MM.1S (cell line): ENCODE results near the gene CD6.

Experiments used
- DNase-seq: peaks from one replicate; pipeline ENCODE4 v3.0.0-alpha.2; 2015
- H2AFZ ChIP-seq: fragments of 300-600 bp; sonication (generic); 2 replicates; pipeline ENCODE4 v1.6.0; 2016; ENCODE audit warnings: antibody characterized with exemption, low read length
- H3F3A ChIP-seq: fragments of 300-600 bp; sonication (generic); 2 replicates; pipeline ENCODE4 v1.6.1; 2016; ENCODE audit warnings: mild to moderate bottlenecking, antibody characterized with exemption, low read length, moderate library complexity, mixed read lengths; ENCODE audit not compliant: insufficient read depth
- H3K27ac ChIP-seq: fragments of 300-600 bp; sonication (generic); 2 replicates; pipeline ENCODE4 v1.5.1; 2016; ENCODE audit warnings: mild to moderate bottlenecking, low read length
- H3K27me3 ChIP-seq: fragments of 300-600 bp; sonication (generic); replicated peaks from 2 replicates; pipeline ENCODE4 v1.6.0; 2016; ENCODE audit warnings: low read length; ENCODE audit not compliant: insufficient read depth
- H3K36me3 ChIP-seq: fragments of 300-600 bp; sonication (generic); replicated peaks from 2 replicates; pipeline ENCODE4 v1.6.1; 2016; ENCODE audit warnings: mild to moderate bottlenecking, low read length, mixed read lengths; ENCODE audit not compliant: insufficient read depth
- H3K4me1 ChIP-seq: fragments of 300-600 bp; sonication (generic); 2 replicates; pipeline ENCODE4 v1.6.1; 2016; ENCODE audit warnings: low read length, mixed read lengths
- H3K4me2 ChIP-seq: fragments of 300-600 bp; sonication (generic); 2 replicates; pipeline ENCODE4 v1.6.0; 2016; ENCODE audit warnings: low read depth, low read length
- H3K4me3 ChIP-seq: fragments of 300-600 bp; sonication (generic); 2 replicates; pipeline ENCODE4 v1.5.1; 2016; ENCODE audit warnings: low read length, mixed read lengths
- H3K79me2 ChIP-seq: fragments of 300-600 bp; sonication (generic); 2 replicates; pipeline ENCODE4 v1.6.1; 2016; ENCODE audit warnings: mixed run types, low read length, mixed read lengths
- H3K9ac ChIP-seq: fragments of 300-600 bp; sonication (generic); 2 replicates; pipeline ENCODE4 v1.6.1; 2016; ENCODE audit warnings: low read length, mixed read lengths
- H3K9me2 ChIP-seq: fragments of 300-600 bp; sonication (generic); replicated peaks from 2 replicates; pipeline ENCODE4 v1.6.1; 2016; ENCODE audit warnings: mild to moderate bottlenecking, low read length, mixed read lengths; ENCODE audit not compliant: insufficient read depth
- H3K9me3 ChIP-seq: fragments of 300-600 bp; sonication (generic); replicated peaks from 2 replicates; pipeline ENCODE4 v1.6.1; 2016; ENCODE audit warnings: mild to moderate bottlenecking, low read length, mixed read lengths; ENCODE audit not compliant: insufficient read depth
- H4K20me1 ChIP-seq: fragments of 300-600 bp; sonication (generic); 2 replicates; pipeline ENCODE4 v1.6.1; 2016; ENCODE audit warnings: mild to moderate bottlenecking, low read length, moderate library complexity, mixed read lengths; ENCODE audit not compliant: insufficient read depth
- EZH2 ChIP-seq: fragments of 300-600 bp; sonication (generic); optimal IDR thresholded peaks from 2 replicates; pipeline ENCODE3; 2017; ENCODE audit warnings: low read depth, mild to moderate bottlenecking, antibody characterized with exemption, low read length, mixed read lengths
- EZH2phosphoT487 ChIP-seq: fragments of 300-600 bp; sonication (generic); IDR thresholded peaks from 2 replicates; pipeline ENCODE4 v1.6.1; 2018; ENCODE audit warnings: antibody characterized with exemption, low read length
- TF ChIP-seq, protein P1 (sequence below): fragments of 300-600 bp; sonication (generic); IDR thresholded peaks from 2 replicates; pipeline ENCODE4 v1.5.1; 2016; ENCODE audit warnings: antibody characterized with exemption, low read length, mixed read lengths

Gene CD6

DNA sequence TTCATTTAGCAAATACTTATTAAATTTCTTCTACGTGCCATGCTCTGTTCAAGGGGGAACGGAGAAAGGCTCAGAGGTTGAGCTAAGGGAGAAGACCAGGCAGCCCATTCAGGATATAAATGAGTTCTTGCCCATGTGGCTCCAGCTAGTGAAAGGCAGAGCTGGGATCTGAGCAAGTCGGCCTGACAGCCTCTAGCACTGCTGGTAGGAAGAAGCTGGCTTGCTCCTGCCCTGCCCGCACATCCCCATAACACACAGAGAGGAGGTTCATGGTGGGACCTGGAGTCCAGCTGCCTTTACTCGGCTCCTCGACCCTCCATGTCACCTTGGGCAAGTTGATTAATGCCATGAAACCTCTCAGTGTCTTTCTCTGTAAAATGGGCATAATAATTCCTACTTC is 21.5 kb upstream of the CD6 start:
- Histone ChIP-seq H3F3A (no peaks in the 10 kb centered on the region), H3K27ac (no peak overlapping the region), H2AFZ (no peak overlapping the region), H3K9ac (no peak overlapping the region), H3K79me2 (no peaks in the 10 kb centered on the region), H3K9me2 (no peaks in the 10 kb centered on the region), H3K27me3 (0 out of 2 replicates have a peak, but pooled peaks cover 6% of the 10 kb centered on the region), H4K20me1 (no peaks in the 10 kb centered on the region), H3K4me3 (no peak overlapping the region), H3K4me2 (no peak overlapping the region), H3K9me3 (no peaks in the 10 kb centered on the region), H3K4me1 (peaks cover 8% of the 10 kb centered on the region; the same call in 1 of the 2 replicates), H3K36me3 (no peaks in the 10 kb centered on the region)
- DNase-seq: no peak
- TF ChIP-seq, protein P1, sequence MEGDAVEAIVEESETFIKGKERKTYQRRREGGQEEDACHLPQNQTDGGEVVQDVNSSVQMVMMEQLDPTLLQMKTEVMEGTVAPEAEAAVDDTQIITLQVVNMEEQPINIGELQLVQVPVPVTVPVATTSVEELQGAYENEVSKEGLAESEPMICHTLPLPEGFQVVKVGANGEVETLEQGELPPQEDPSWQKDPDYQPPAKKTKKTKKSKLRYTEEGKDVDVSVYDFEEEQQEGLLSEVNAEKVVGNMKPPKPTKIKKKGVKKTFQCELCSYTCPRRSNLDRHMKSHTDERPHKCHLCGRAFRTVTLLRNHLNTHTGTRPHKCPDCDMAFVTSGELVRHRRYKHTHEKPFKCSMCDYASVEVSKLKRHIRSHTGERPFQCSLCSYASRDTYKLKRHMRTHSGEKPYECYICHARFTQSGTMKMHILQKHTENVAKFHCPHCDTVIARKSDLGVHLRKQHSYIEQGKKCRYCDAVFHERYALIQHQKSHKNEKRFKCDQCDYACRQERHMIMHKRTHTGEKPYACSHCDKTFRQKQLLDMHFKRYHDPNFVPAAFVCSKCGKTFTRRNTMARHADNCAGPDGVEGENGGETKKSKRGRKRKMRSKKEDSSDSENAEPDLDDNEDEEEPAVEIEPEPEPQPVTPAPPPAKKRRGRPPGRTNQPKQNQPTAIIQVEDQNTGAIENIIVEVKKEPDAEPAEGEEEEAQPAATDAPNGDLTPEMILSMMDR: no peak
- TF ChIP-seq EZH2 (no peak), EZH2phosphoT487 (no peak)

DNA sequence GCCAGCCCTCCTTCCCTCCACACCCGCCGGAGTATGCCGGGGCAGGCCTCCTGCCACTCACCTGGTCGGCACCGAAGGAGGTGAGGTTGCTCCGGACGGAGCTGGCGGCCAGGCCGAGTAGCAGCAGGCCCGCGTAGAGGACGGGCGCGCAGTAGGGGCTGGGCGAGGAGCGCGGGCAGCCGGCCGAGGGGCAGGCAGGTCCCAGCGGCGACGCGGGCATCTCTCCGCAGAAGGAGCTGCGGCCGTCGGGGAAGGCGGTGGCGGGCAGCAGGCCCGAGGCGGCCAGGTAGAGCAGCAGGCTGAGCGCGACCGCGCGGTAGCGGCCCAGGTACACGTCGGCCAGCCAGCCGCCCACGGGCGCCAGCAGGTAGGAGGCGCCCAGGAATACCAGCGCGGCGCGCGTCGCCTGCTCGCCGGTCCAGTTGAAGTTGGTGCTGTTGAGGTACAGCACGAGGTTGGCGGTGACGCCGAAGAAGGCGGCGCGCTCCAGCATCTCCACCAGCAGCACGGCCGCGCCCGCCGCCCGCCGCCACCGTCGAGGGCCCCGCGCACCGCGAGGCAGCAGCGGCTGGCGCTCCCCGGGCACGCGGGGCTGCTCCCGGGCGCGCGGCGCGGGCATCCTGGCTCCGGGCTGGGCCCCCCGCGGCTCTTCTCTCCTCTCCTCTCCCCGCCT is 20.4 kb upstream of the CD6 start:
- Histone ChIP-seq H3K27me3 (0 out of 2 replicates have a peak, but pooled peaks cover 6% of the 10 kb centered on the region), H3K4me2 (no peak overlapping the region), H3K9ac (no peak overlapping the region), H3K79me2 (no peaks in the 10 kb centered on the region), H2AFZ (no peak overlapping the region), H3K9me3 (no peaks in the 10 kb centered on the region), H3K9me2 (no peaks in the 10 kb centered on the region), H3K27ac (no peak overlapping the region), H4K20me1 (no peaks in the 10 kb centered on the region), H3F3A (no peaks in the 10 kb centered on the region), H3K36me3 (no peaks in the 10 kb centered on the region), H3K4me1 (peaks cover 8% of the 10 kb centered on the region; the same call in 1 of the 2 replicates), H3K4me3 (no peak overlapping the region; the same call in 1 of the 2 replicates)
- no peak for DNase-seq
- TF ChIP-seq, protein P1: no peak
- no peak for TF ChIP-seq EZH2
- no peak for TF ChIP-seq EZH2phosphoT487

DNA sequence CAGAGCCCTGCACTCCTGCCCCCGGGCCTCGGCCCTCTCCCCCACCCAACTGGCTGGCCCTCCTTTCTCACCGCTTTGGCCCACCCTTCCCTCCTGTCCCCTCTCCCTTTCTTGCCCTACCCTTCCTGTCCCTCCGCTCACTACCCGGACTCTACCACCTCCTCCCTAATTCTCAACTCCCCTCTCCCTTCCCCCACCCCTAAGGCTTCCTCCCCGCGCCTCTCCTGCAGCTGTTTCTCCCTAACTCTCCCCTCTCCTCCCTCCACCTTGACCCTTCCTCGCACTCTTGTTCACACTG is 19.9 kb upstream of the CD6 start:
- H2AFZ ChIP-seq: peak overlapping the region; percentile 79
- no peak for DNase-seq
- H3K79me2 ChIP-seq: no peaks in the 10 kb centered on the region
- no peak overlapping the region for H3K27ac ChIP-seq
- no peaks in the 10 kb centered on the region for H3K9me3 ChIP-seq
- TF ChIP-seq, protein P1: no peak
- no peak for TF ChIP-seq EZH2
- no peak for TF ChIP-seq EZH2phosphoT487
- H4K20me1 ChIP-seq: no peaks in the 10 kb centered on the region
- H3K4me3 ChIP-seq: peak overlapping the region; percentile 55
- no peaks in the 10 kb centered on the region for H3K36me3 ChIP-seq
- H3K9me2 ChIP-seq: no peaks in the 10 kb centered on the region
- 0 out of 2 replicates have a peak, but pooled peaks cover 6% of the 10 kb centered on the region for H3K27me3 ChIP-seq
- peak overlapping the region; percentile 94 for H3K4me2 ChIP-seq
- H3F3A ChIP-seq: no peaks in the 10 kb centered on the region
- H3K4me1 ChIP-seq: peaks cover 8% of the 10 kb centered on the region; the same call in 1 of the 2 replicates
- peak overlapping the region; percentile 48; the same call in 1 of the 2 replicates for H3K9ac ChIP-seq
